Colon (tissue), 2 donors: ENCODE results near the gene C8A.

Experiments
- FAIRE-seq: peaks from 2 replicates; lab custom pipeline; 2012; peaks lifted over from hg19 to GRCh38; lab: Jason Lieb, UNC
- donor health status: control.
- donor health status: control.

The C8A gene

GRCh38 chr1:56927171-56927570, 72.6 kb downstream of the C8A start:
- no peak for FAIRE-seq

DNA sequence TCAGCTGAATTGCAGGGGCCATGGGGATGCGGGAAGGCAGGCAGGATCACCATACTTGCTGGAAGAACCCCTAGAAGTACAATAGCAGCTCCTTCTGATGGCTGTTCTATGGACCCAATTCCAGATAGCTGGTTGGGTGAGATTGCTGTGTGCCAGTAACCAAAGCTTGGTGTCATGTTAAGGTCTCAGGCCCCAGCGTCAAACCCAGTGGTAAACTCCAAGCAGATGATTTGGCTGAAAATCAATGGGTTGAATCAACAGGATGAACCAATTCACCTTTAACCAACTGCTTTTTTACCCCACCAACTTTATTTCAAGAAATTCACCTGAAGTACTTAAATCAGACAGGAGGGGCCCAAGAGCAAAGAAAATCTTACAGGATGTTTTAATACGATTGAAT, 73.4 kb downstream of the C8A start:
- no peak for FAIRE-seq

GRCh38 chr1:56929492-56929891, 74.9 kb downstream of the C8A start:
- no peak for FAIRE-seq

- no peak for FAIRE-seq
Observed at GRCh38 chr1:56931211-56931610, 76.6 kb downstream of the C8A start.

DNA sequence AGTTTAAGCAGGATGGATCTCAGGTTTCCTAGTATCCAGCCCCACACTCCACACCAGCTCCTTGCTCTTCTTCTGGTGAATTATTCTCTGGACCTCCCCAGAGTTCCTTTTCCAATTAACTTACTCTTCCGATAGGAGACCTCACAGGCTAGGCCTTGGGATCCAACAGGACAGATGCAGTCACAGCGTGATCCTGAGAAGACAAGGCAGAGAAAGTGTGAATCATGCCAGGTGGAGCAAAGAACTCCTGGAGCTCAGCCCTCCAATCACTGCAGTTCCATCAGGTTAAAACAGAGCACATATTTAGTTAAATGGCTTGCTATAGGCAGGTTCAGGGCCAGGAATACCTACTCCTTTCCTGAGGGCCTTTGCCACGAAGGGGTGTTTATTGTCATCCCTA, 77.1 kb downstream of the C8A start:
- FAIRE-seq = no peak

DNA sequence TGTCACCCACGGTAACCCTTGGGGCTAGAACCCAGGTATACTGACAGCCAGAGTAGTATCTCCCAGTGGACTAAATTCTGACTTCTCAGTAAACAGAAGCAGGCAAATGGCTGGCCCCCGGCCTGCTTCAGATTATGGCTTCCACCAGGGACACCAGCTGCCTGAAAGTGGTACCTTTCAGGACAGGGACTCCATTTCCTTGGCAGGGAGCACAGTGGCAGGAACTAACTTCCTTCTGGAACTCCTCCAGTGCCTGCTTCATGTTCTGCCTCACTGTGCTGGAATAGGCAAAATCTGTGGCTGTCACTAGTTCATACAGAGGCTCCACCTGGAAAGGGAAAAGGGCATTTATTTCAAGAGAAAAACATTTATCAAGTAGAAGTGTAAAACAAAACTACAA, 78.6 kb downstream of the C8A start:
- no peak for FAIRE-seq

GRCh38 chr1:56933606-56934005, 79.0 kb downstream of the C8A start:
- no peak for FAIRE-seq

DNA sequence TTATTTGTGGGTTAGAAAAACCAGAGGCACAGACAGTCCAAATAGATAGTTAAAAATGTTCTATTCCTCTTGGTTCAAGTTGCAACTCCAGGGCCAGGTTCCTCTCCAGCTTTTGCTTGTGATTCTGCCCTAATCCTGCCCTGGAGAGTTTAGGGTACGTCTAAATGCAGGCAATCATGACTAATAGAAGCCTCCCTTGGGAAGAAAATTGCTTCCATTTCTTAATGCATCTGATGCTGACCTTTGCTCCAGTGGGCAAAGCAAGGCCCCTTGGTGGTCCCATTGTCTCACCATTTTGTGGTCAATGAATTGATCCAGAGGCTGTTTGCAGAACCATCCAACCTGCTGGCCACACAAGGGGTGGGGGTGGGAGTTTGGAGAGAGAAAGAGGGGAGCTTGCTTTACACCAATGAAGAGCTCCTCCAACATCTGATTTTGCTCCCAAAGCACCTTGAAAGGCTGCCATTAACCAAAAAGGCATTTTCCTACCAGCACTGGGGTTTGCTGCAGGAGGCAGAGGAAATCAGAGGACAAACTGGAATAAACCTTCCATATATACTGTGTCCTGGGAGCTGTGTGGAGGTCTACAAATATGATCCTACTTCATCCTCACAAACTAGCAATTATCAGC, 79.9 kb downstream of the C8A start:
- no peak for FAIRE-seq

GRCh38 chr1:56938646-56939045, 84.0 kb downstream of the C8A start:
- FAIRE-seq = no peak

DNA sequence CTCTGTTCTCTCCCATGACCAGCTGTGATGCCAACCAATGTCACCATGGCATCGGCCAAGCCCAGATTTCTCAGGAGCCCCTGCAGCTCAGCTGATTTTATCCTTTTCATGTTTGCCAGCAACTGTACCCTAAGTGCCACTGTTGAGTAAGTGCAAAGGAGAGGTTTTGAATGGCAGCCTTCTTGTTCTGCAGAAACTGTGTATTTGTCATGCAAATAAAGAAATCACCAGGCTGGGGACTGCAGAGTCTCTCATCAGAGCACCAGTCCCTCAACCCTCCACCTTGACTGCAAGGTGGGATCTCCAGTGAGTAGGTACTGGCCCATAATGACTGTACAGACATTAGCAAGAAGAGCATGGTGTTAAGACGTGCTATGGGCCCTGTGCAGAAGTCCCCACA, 84.6 kb downstream of the C8A start:
- no peak for FAIRE-seq

DNA sequence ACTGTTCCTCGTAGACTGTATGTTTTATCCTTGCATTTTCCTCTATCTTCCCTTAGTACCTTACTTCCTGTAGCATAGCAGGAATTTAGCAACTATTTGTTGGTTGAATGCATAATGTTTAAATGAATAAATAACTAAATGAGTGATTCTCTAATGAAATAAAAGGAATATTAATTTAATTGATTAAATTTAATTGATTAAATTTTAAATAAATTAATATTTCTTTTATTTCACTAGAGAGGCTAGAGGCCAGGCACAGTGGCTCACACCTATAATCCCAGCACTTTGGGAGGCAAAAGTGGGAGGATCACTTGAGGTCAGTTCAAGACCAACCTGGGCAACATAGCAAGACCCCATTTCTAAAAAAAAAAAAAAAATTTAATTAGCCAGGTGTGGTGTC, 85.4 kb downstream of the C8A start:
- no peak for FAIRE-seq

- FAIRE-seq = no peak
Observed at GRCh38 chr1:56948403-56949023, 93.9 kb downstream of the C8A start.

DNA sequence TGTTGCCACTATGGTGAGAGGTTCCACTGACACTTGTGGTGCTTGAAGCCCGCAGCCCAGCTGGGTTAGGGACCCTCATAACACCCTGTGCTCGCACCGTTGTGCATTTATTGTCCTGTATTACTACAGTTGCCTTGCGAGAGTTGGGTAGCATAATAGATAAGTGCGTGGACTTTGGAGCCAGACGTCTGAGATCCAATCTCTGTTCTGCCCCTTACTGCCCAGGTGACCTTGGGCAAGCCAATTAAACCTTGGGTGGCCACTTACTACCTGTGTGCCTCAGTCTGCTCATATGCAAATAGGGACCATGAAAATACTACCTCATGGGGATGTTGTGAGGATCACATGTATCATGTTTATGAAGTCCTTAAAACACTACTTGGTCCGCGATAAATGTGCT, 97.9 kb downstream of the C8A start:
- FAIRE-seq = no peak

DNA sequence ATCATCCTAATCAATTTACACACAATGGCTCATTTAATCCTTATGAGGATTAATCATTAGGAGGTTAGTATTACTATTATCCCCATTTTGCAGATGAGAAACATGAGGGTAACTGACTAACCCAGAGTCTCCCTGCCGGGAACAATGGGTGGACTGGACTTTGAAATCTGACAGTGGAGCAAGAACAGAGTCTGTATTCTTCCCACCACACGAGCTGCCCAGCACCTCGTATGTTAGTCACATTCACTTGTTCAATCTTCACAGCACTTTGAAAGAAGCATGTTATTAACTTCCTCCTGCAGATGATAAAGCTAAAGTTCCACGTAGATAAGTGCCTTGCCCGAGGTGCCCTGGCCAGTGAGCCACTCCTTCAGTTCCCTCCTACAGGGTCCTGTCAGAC, 98.8 kb downstream of the C8A start:
- no peak for FAIRE-seq

DNA sequence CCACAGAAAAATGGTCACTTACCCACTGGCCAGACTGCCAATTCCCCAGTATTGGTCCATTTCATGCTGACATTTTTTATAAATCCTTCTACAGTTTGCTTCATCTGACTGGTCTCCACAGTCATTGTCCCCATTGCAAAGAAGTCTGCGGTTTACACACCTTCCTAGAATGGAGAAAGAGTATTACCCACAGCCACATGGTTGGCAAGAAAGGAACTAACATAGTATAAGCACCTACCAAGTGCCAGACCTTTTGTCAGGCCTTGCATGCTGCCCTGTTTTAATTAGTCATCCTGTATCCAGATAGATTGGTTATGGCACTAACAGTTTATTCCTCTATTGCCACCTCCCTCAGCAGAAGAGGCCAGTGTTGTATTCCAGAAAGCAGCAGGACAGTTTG, 100.1 kb downstream of the C8A start:
- no peak for FAIRE-seq

DNA sequence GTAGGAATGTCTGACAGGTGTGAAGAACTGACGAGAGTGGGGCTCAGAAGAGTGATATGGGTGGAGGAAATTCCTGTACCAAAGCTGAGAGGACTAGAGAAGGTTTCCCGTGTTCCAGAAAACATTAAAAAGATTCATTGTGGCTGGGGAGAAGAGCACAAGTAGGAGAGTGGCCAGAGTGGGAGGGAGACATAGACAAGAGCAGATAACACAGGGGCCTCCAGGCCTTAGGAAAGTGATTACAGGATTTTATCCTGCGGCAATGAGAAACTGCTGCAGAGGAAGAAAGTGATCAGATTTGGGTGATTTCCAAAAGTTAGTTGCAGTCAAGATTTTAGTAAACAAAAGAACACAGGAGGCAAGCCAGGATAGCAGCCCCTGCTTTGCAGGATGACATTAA, 103.3 kb downstream of the C8A start:
- FAIRE-seq = no peak

DNA sequence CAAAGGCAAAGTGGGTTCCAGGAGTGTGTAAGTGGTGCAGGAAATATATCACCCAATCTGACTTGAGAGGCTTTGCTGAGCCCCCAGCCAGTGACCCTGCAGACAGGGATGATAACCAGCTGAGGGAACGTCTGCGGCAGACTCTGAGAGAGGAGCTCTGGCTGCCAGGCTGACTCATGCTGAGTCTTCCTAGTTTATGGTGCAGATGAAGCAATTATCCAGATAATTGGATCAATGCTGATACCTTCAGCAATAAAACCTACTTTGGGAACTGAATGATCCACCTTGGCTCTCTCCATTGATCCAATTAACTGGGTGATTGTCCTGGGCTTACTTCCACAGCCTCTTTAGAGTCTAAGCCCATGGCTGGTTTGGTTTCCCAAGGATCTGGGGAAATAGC, 103.9 kb downstream of the C8A start:
- FAIRE-seq = no peak

DNA sequence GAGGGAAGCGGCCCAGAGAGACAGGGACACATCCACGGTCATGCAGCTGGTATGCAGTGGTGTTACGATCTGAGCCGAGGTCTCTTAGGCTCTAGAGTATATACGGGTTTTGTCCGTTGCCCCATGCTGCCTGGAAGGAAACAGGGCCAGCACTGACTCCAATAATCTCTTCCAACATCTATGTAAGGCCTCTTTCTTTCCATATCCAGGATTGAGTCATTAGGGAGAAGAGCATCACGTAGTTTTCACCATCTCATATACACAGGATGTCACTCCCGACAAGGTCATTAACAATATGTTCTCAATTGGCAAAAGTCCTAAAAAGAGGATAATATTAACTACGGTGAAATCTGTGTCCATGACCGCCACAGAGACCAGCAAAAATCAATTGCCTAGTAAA, 106.8 kb downstream of the C8A start:
- FAIRE-seq = no peak

- no peak for FAIRE-seq
Observed at GRCh38 chr1:56963667-56964066, 109.1 kb downstream of the C8A start.

GRCh38 chr1:56964349-56965017, 109.9 kb downstream of the C8A start:
- FAIRE-seq = no peak

DNA sequence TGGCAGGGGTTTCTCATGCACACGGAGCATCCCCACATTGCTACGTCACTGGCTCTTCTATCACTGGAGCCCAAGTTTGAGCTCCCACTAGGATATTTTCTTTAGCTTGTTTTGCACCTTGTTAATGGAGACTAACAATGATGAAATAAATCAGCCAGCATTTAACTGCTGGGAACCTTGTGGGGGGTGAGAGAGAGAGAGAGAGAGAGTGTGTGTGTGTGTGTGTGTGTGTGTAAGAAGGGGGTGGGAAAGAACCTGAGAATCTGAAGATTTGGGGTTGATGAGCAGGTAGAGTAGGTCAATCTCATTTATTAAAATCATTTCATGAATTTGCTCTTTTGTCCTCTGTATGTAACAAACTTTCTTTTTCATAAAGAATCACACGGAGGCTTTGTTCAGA, 110.6 kb downstream of the C8A start:
- FAIRE-seq = no peak

DNA sequence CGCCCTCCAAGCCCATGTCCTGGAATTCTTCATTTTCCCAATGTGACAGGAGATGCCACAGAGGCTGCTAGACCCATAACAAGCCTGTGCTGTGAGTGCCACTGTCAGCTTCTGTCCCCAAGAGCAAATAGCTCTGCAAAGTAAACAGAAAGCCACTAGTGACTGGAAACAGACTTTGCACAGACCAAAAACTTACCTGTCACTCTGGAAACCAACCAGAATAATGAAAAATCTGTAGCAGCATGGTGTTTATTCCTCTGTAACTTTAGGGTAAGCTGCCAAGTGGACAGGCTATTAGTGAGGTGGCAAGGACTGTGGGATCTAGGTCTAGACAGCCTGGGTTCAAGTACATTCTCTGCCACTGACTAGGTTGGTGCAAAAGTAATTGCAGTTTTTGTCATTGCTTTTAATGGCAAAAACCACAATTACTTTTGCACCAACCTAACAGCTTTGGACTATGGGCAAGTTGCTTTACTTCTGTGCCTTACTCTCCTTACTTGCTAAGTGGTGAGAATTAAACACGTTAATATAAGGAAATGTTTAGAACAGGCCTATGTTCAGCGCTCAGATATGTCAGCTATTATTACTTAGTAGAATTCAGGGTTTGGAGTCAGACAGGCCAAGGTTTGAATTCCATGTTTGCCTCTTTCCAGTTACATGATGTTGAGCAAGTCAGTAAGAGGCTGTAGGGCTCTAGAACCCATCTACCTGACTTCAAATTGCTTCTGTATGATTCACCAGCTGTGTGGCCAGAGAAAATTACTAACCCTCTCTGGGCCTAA, 111.5 kb downstream of the C8A start, which contains the start of gene C8B:
TSS of gene C8B (minus strand) at position 100 of the 782 bp plus-strand sequence. CDS start at position 33, 67 bp downstream.
- no peak for FAIRE-seq

GRCh38 chr1:56966698-56966999, 112.1 kb downstream of the C8A start:
- FAIRE-seq = no peak
